Occipital lobe (tissue), 2 donors: ENCODE results near the gene KRT82. TPM values are rescaled to one million over a fixed set of nuclear protein-coding genes. Genes with fewer than 3 reads are reported as not detected.

Source experiments
- DNase-seq: peaks from one replicate; lab custom pipeline; 2025; lab: John Stamatoyannopoulos, UW
- total RNA-seq: library from RNA; depleted of rRNA; stranded (reverse); fragments of >200 nt; gene quantifications from one replicate; pipeline ENCODE4 v1.2.3, GENCODE V29; 2014

Gene KRT82
- total RNA-seq, 1 donor from 2014 or later = not detected

GRCh38 chr12:52387859-52388258, 18.3 kb downstream of the KRT82 start:
- peak; percentile 33 for DNase-seq

GRCh38 chr12:52385226-52385702, 20.9 kb downstream of the KRT82 start, which contains the start of gene KRT84:
TSS of gene KRT84 (minus strand) at chr12:52385652. CDS start at chr12:52385585, 67 bp downstream.
- DNase-seq = no peak

GRCh38 chr12:52383331-52383730, 22.8 kb downstream of the KRT82 start:
- DNase-seq = no peak

- no peak for DNase-seq
These were observed 23.3 kb downstream of the KRT82 start for GRCh38 chr12:52382854-52383253.

GRCh38 chr12:52381206-52381605, 24.9 kb downstream of the KRT82 start:
- no peak for DNase-seq

- DNase-seq = no peak
These were observed 25.9 kb downstream of the KRT82 start for GRCh38 chr12:52380271-52380694.

GRCh38 chr12:52379536-52379935, 26.6 kb downstream of the KRT82 start:
- DNase-seq = no peak

GRCh38 chr12:52378091-52378490, 28.0 kb downstream of the KRT82 start:
- DNase-seq = no peak

- no peak for DNase-seq
These were observed 28.9 kb downstream of the KRT82 start for GRCh38 chr12:52377266-52377665.

GRCh38 chr12:52372216-52373154, 33.6 kb downstream of the KRT82 start:
- peak; percentile 72 for DNase-seq

- DNase-seq = no peak
These were observed 34.4 kb downstream of the KRT82 start for GRCh38 chr12:52371716-52372115.

GRCh38 chr12:52370926-52371608, 35.1 kb downstream of the KRT82 start:
- DNase-seq = peak; percentile 47

GRCh38 chr12:52369809-52370208, 36.3 kb downstream of the KRT82 start:
- no peak for DNase-seq

GRCh38 chr12:52369211-52369610, 36.9 kb downstream of the KRT82 start:
- DNase-seq = no peak

- DNase-seq = no peak
These were observed 37.6 kb downstream of the KRT82 start for GRCh38 chr12:52368508-52368907.

- no peak for DNase-seq
These were observed 38.3 kb downstream of the KRT82 start for GRCh38 chr12:52367876-52368275.

GRCh38 chr12:52366738-52367485, 39.2 kb downstream of the KRT82 start, which contains the start of gene KRT85:
TSS of gene KRT85 (minus strand) at chr12:52367481. CDS start at chr12:52367405, 76 bp downstream.
- no peak for DNase-seq

- no peak for DNase-seq
These were observed 41.1 kb downstream of the KRT82 start for GRCh38 chr12:52364901-52365489.

GRCh38 chr12:52364061-52364460, 42.1 kb downstream of the KRT82 start:
- no peak for DNase-seq

- no peak for DNase-seq
These were observed 42.9 kb downstream of the KRT82 start for GRCh38 chr12:52363111-52363679.
